ENCODE results near the gene LRIT2.

The LRIT2 gene

DNA sequence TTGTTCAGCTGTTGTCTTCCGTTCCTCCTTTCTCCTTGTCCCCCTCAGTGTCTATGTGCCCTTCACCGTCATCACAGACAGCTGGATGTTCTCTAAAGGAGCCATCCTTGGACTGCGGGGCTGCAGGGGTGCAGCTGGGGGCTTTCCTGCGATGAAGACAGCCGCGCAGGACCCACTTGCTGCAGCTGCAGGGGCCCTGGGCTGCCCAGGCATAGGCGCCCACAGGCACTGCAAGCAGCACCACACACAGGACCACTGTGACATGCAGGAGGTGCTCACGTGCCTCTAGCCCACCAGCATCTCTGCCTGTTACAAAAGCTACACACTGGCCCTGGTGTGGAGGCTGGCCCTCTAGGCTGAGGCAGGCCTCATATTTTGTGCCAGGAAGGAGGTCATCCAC is 3.4 kb downstream of the LRIT2 start (continued):
- TF ChIP-seq ZBTB10 (tag by site-specific recombination; IDR thresholded peaks at IDR 0.05) = no peak

- H3K9me3 ChIP-seq (ENCODE audit: control insufficient read depth, insufficient read depth, low read depth, low read length) = no peaks in the 10 kb centered on the region
- CTCF ChIA-PET = interaction anchor here (1.1 to 1.2 kb wide), 2 partner anchors 12 to 13 kb away, joined by 3 read pairs; no protein-coding TSS in a partner anchor
- no peaks in the 10 kb centered on the region for H3K4me1 ChIP-seq (ENCODE audit: control insufficient read depth, insufficient read depth, low read length)
- no peak for TF ChIP-seq ZBTB21 (tag by site-specific recombination; IDR thresholded peaks at IDR 0.05)
- TF ChIP-seq, protein P1, sequence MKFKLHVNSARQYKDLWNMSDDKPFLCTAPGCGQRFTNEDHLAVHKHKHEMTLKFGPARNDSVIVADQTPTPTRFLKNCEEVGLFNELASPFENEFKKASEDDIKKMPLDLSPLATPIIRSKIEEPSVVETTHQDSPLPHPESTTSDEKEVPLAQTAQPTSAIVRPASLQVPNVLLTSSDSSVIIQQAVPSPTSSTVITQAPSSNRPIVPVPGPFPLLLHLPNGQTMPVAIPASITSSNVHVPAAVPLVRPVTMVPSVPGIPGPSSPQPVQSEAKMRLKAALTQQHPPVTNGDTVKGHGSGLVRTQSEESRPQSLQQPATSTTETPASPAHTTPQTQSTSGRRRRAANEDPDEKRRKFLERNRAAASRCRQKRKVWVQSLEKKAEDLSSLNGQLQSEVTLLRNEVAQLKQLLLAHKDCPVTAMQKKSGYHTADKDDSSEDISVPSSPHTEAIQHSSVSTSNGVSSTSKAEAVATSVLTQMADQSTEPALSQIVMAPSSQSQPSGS (tag by site-specific recombination; IDR thresholded peaks at IDR 0.05; ENCODE audit: low read depth) = no peak
- no peak for TF ChIP-seq PBX3 (CRISPR knock-in tag; IDR thresholded peaks at IDR 0.05)
- no peak for TF ChIP-seq ZNF558 (tag by site-specific recombination; IDR thresholded peaks at IDR 0.05)
- no peak for TF ChIP-seq ZBTB10 (tag by site-specific recombination; IDR thresholded peaks at IDR 0.05)
- TF ChIP-seq ZNF114 (tag by site-specific recombination; IDR thresholded peaks at IDR 0.05) = no peak
- H3K36me3 ChIP-seq (ENCODE audit: control insufficient read depth in 2 of 2, insufficient read depth in 1 of 2, low read length in 2 of 2) = no peaks in the 10 kb centered on the region
- POLR2A ChIA-PET = no interaction called here
- no peak overlapping the region for H3K4me3 ChIP-seq (ENCODE audit: low read depth, low read length)
- H3K27ac ChIP-seq (ENCODE audit: extremely low read depth, low read depth, low read length) = no peak overlapping the region
Measured at GRCh38 chr10:84217746-84218145, 7.6 kb downstream of the LRIT2 start.

GRCh38 chr10:84216834-84217233 is 8.5 kb downstream of the LRIT2 start:
- CTCF ChIA-PET = interaction anchor here (0.7 to 1.4 kb wide), 4 partner anchors 11 to 309 kb away, joined by 3 to 4 read pairs (median 4); no protein-coding TSS in a partner anchor
- no peaks in the 10 kb centered on the region for H3K9me3 ChIP-seq (ENCODE audit: control insufficient read depth, insufficient read depth, low read depth, low read length)
- no peak overlapping the region for H3K27ac ChIP-seq (ENCODE audit: extremely low read depth, low read depth, low read length)
- no peaks in the 10 kb centered on the region for H3K4me1 ChIP-seq (ENCODE audit: control insufficient read depth, insufficient read depth, low read length)
- H3K4me3 ChIP-seq (ENCODE audit: low read depth, low read length) = no peak overlapping the region
- H3K36me3 ChIP-seq (ENCODE audit: control insufficient read depth in 2 of 2, insufficient read depth in 1 of 2, low read length in 2 of 2) = no peaks in the 10 kb centered on the region
- POLR2A ChIA-PET = no interaction called here
- TF ChIP-seq ZNF302 (tag by site-specific recombination; IDR thresholded peaks at IDR 0.05; ENCODE audit: low read depth) (no peak), ZBTB10 (tag by site-specific recombination; IDR thresholded peaks at IDR 0.05) (no peak), ZNF792 (tag by site-specific recombination; IDR thresholded peaks at IDR 0.05) (no peak), ZNF114 (tag by site-specific recombination; IDR thresholded peaks at IDR 0.05) (no peak), ZNF341 (tag by site-specific recombination; IDR thresholded peaks at IDR 0.05; ENCODE audit: low read depth) (no peak), ZNF707 (tag by site-specific recombination; IDR thresholded peaks at IDR 0.05) (no peak), ZNF776 (tag by site-specific recombination; IDR thresholded peaks at IDR 0.05; ENCODE audit: borderline replicate concordance) (no peak), ZNF398 (tag by site-specific recombination; IDR thresholded peaks at IDR 0.05) (no peak)
- TF ChIP-seq, protein P2, sequence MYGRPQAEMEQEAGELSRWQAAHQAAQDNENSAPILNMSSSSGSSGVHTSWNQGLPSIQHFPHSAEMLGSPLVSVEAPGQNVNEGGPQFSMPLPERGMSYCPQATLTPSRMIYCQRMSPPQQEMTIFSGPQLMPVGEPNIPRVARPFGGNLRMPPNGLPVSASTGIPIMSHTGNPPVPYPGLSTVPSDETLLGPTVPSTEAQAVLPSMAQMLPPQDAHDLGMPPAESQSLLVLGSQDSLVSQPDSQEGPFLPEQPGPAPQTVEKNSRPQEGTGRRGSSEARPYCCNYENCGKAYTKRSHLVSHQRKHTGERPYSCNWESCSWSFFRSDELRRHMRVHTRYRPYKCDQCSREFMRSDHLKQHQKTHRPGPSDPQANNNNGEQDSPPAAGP (tag by site-specific recombination; IDR thresholded peaks at IDR 0.05) = no peak
